ENCODE measurements around the gene ADAMTS15.

The ADAMTS15 gene

DNA sequence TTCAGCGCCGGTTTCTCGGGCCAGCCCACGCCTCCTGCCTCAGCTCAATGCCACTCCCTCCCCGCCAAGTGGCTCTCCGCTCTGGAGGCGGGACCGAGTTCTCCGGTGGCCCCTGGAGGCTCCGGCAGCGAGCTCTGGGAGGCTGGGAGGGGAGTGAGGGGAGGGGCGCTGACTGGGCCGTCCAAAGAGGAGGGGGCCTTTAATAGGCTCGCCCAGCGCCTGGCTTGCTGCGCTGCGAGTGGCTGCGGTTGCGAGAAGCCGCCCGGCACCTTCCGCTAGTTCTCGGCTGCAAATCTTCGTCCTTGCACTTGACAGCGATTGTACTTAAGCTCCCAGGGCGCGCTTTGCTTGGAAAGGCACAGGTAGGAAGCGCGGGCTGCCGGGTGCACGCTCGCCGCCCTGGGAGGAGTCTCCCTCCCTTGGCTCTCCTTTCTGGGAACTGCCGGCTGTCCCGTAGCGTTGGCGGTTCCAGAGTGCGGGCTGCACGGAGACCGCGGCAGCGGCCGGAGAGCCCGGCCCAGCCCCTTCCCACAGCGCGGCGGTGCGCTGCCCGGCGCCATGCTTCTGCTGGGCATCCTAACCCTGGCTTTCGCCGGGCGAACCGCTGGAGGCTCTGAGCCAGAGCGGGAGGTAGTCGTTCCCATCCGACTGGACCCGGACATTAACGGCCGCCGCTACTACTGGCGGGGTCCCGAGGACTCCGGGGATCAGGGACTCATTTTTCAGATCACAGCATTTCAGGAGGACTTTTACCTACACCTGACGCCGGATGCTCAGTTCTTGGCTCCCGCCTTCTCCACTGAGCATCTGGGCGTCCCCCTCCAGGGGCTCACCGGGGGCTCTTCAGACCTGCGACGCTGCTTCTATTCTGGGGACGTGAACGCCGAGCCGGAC lies at the start of gene ADAMTS15 (continued):
- TF ChIP-seq ZNF670 (tag by site-specific recombination; IDR thresholded peaks at IDR 0.05; ENCODE audit: low read depth) (no peak), ZNF157 (tag by site-specific recombination; IDR thresholded peaks at IDR 0.05) (no peak), ZNF146 (tag by site-specific recombination; IDR thresholded peaks at IDR 0.05) (no peak), KLF9 (tag by site-specific recombination; IDR thresholded peaks at IDR 0.05; ENCODE audit: low read depth) (peak; percentile 49), SALL2 (tag by site-specific recombination; IDR thresholded peaks at IDR 0.05; ENCODE audit: borderline replicate concordance) (no peak), ZFP69B (tag by site-specific recombination; IDR thresholded peaks at IDR 0.05) (no peak), ZNF654 (tag by site-specific recombination; IDR thresholded peaks at IDR 0.05; ENCODE audit: low read depth) (no peak), IKZF3 (tag by site-specific recombination; IDR thresholded peaks at IDR 0.05) (peak; percentile 53; the same call in 1 of the 2 replicates), HOXA7 (CRISPR knock-in tag; IDR thresholded peaks at IDR 0.05; ENCODE audit: borderline replicate concordance) (no peak), KLF17 (tag by site-specific recombination; IDR thresholded peaks at IDR 0.05) (0 out of 2 replicates have a peak, but pooled peaks have one; percentile 20), ZNF121 (tag by site-specific recombination; IDR thresholded peaks at IDR 0.05) (no peak), ZBTB1 (tag by site-specific recombination; IDR thresholded peaks at IDR 0.05) (no peak), ZNF768 (tag by site-specific recombination; IDR thresholded peaks at IDR 0.05) (no peak), ZNF23 (tag by site-specific recombination; IDR thresholded peaks at IDR 0.05; ENCODE audit: borderline replicate concordance) (no peak), ZNF549 (tag by site-specific recombination; IDR thresholded peaks at IDR 0.05) (no peak), ZNF148 (tag by site-specific recombination; IDR thresholded peaks at IDR 0.05; ENCODE audit: borderline replicate concordance) (no peak), ZNF747 (tag by site-specific recombination; IDR thresholded peaks at IDR 0.05) (no peak), ZBTB11 (tag by site-specific recombination; conservative IDR thresholded peaks at IDR 0.05; ENCODE audit: low read depth) (no peak), ZBTB8A (tag by site-specific recombination; IDR thresholded peaks at IDR 0.05) (peak; percentile 69), REPIN1 (tag by site-specific recombination; IDR thresholded peaks at IDR 0.05; ENCODE audit: low read depth) (no peak), MZF1 (tag by site-specific recombination; IDR thresholded peaks at IDR 0.05; ENCODE audit: borderline replicate concordance) (no peak), ZNF114 (tag by site-specific recombination; IDR thresholded peaks at IDR 0.05) (no peak), ZNF664 (tag by site-specific recombination; IDR thresholded peaks at IDR 0.05) (no peak), ZNF19 (tag by site-specific recombination; IDR thresholded peaks at IDR 0.05; ENCODE audit: low read depth) (no peak), ZNF555 (tag by site-specific recombination; conservative IDR thresholded peaks at IDR 0.05) (no peak)
- TF ChIP-seq, protein P1, sequence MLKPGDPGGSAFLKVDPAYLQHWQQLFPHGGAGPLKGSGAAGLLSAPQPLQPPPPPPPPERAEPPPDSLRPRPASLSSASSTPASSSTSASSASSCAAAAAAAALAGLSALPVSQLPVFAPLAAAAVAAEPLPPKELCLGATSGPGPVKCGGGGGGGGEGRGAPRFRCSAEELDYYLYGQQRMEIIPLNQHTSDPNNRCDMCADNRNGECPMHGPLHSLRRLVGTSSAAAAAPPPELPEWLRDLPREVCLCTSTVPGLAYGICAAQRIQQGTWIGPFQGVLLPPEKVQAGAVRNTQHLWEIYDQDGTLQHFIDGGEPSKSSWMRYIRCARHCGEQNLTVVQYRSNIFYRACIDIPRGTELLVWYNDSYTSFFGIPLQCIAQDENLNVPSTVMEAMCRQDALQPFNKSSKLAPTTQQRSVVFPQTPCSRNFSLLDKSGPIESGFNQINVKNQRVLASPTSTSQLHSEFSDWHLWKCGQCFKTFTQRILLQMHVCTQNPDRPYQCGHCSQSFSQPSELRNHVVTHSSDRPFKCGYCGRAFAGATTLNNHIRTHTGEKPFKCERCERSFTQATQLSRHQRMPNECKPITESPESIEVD (tag by site-specific recombination; IDR thresholded peaks at IDR 0.05), result no peak
- TF ChIP-seq, protein P2, sequence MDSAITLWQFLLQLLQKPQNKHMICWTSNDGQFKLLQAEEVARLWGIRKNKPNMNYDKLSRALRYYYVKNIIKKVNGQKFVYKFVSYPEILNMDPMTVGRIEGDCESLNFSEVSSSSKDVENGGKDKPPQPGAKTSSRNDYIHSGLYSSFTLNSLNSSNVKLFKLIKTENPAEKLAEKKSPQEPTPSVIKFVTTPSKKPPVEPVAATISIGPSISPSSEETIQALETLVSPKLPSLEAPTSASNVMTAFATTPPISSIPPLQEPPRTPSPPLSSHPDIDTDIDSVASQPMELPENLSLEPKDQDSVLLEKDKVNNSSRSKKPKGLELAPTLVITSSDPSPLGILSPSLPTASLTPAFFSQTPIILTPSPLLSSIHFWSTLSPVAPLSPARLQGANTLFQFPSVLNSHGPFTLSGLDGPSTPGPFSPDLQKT (IDR thresholded peaks at IDR 0.05; ENCODE audit: borderline replicate concordance, low read depth, low read length), result no peak
- TF ChIP-seq, protein P3, sequence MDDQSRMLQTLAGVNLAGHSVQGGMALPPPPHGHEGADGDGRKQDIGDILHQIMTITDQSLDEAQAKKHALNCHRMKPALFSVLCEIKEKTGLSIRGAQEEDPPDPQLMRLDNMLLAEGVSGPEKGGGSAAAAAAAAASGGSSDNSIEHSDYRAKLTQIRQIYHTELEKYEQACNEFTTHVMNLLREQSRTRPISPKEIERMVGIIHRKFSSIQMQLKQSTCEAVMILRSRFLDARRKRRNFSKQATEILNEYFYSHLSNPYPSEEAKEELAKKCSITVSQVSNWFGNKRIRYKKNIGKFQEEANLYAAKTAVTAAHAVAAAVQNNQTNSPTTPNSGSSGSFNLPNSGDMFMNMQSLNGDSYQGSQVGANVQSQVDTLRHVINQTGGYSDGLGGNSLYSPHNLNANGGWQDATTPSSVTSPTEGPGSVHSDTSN (CRISPR knock-in tag; IDR thresholded peaks at IDR 0.05), result no peak

All from HEK293 (cell line).